ENCODE results near the gene GNPTAB.
"Not testable (repeated sequence)": the region's sequence is repeated elsewhere in the genome, so short reads cannot be mapped to it uniquely, and the experiment has no call there.

The GNPTAB gene

DNA sequence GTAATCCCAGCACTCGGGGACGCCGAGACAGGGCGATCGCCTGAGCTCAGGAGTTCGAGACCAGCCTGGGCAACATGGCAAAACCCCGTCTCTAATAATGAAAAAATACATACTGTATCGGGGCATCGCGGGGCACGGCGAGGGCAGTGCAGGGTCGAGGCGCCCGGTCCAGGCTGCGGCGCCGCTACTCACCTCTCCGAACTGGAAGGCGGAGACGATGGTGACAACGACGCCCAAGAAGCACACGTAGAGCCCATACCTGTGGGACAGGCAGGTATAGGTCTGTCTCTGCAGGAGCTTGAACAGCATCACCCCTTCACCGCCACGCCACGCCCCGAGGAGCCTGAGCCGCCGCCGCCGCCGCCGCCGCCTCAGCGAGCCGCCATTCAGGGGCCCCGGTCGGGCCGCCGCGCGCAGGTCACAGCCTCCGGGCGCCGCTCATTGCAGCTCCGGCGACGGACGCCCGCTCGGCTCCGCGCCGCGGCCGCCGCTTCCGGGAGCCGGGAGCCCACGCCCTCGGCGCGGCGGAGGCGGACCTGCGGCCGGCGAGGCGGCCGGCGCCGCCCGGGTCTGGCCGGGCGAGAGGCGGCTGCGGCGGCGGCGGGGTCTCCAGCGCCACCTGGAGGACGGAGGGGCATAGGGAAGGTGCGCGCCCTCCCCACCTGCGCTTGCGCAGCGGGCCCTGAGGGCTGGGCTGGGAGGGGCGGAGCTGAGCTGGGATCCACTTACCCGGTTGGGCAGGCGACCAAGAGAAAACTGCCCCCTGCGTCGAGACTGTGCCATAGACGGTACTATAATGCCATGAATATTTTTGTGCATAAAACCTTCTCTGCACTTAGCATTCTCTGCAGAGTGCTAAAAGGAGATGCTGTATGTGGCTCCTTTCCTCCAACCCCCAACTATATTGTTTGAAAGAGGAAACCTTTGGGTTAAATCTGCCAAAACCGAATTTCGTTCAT is at the start of gene GNPTAB:
Gene GNPTAB, minus strand, starts transcription at position 593 of the 959 bp plus-strand sequence. Its CDS starts 284 bp downstream, at position 309.
- DNase-seq: peak; percentile 70

DNA sequence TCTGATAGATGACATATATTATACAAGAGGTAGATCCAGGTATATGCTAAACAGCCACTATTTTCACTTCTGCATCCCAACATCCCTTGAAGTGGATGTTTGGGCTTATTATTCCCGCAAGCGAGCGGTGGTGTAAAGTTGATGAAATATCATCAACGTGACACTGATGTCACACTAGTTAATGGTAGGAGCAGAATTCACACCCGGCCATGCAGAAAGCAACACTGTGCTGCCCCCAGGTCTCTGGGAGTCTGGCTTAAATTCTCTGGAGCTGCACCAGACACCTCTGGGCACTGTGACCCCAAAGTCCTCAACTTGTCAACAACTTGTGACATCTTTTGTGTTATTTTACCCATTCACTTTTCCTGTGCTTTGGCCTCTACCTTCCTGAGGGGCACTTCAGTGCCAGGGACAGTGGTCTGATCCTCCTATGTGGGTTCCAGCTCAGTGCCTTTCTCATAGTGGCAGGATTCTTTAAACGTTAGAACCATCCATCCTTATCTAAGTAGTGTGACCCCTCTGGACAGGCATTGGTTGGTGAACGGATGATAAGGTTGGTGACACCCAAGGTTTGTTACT is 47.6 kb upstream of the GNPTAB start:
- DNase-seq: no peak

GRCh38 chr12:101877806-101878242 is 47.1 kb upstream of the GNPTAB start:
- DNase-seq: no peak

DNA sequence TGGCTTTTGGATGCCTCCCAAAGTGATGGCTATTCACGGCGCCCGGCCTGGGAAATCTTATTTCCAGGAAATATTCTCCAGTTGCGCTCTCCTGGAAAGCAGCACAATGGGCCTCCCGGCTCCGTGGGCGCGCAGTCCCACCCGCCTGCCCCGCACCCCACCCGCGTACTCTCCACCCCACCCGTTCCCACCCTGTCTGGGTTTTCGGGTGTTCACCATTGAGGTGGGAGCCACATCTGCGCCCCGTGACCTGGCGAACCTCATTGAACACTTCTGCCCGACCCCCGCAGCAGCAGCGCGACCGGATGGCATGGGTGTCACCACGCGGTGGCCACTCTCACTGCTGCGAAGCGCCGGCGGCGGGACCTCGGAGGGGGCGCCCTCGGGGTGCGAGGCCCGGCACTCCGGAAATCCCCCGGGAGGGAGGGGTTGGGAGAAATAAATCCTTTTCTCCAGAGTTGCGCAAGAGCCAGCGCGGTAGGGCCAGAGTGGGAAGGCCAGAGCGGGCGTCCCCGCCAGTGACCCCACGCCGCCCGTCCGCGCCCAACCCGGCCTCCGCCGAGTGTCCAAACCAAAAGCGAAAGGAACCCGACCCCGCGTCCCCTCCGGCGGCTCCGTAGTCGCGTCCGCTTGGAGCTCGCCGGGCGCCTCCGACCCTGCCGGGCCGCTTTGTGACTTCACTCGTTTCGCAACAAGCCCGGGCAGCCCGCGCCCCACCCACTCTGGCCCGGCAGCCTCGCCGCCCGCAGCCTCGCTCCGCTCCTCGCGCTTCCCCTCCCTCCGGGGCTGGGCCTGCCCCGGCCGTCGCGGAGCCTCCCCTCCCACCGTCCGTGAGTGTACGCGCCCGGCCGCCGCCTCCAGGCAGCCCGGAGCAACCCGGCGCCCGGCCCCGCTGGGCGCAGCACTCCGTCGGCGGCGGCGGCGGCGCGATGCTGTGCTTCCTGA is 46.4 kb upstream of the GNPTAB start, which contains the start of gene DRAM1:
Gene DRAM1, plus strand, starts transcription at position 720 of the 945 bp plus-strand sequence. Its CDS starts 210 bp downstream, at position 930.
- no peak for DNase-seq

DNA sequence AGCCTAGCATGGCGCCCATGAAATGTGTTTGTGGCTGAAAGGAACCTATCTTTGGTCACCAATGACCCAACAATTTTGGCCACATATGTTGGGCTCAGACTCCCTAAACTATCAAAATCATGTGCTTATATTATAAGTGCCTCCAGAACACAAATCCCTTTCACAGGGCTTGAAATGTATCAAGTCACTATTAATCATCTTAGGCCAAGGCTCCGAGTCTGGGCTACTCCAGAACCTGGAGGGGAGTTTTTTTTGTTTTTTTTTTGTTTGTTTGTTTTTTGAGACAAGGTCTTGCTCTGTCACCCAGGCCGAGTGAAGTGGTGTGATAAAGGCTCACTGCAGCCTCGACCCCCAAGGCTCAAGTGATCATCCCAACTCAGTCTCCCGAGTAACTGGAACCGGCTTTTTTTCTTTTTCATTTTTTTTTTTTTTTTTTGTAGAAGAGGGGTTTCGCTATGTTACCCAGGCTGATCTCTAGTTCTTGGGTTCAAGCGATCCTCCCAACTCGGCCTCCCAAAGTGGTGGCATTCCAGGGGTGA is 45.6 kb upstream of the GNPTAB start:
- no peak for DNase-seq

GRCh38 chr12:101875162-101875561 is 44.4 kb upstream of the GNPTAB start:
- DNase-seq: no peak

- no peak for DNase-seq
Observed at GRCh38 chr12:101870925-101871324, 40.2 kb upstream of the GNPTAB start.

- DNase-seq: not testable (repeated sequence)
Observed at GRCh38 chr12:101867619-101868018, 36.9 kb upstream of the GNPTAB start.

GRCh38 chr12:101866615-101867373 is 36.0 kb upstream of the GNPTAB start:
- no peak for DNase-seq

DNA sequence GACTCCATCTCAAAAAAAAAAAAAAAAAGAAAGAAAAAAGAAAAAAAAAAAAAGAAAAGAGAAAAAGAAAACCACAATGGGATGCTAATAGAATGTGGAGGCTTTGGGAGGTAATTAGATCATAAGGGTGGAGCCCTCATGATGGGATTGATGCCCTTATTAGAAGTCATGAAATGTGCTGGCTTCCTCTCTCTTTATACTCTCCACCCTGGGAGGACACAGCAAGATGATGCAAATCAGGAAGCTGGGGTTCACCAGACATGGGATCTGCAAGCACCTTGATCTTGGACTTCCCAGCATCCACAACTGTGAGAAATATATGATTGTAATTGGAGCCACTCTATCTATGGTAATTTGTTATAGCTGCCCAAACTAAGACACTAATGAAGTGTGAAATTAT is 33.2 kb upstream of the GNPTAB start:
- DNase-seq: no peak

DNA sequence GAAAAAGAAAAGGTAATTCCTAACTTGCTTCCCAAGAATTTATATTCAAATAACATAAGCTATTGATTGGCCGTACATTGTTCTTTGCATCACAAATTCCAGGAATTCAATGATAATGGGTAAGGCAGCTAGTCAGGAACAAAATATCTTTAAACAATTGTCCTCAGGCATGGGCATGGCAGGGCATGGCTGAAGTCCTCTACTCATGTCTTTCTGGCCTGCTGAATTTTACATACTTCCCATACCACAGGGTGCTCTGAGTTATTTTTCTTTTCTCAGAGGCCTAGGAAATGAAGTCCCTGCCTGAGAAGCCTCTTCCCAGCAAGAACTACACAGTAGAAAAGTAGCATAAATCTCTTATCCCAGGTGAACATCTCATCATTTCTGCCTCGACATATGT is 31.5 kb upstream of the GNPTAB start:
- DNase-seq: no peak

DNA sequence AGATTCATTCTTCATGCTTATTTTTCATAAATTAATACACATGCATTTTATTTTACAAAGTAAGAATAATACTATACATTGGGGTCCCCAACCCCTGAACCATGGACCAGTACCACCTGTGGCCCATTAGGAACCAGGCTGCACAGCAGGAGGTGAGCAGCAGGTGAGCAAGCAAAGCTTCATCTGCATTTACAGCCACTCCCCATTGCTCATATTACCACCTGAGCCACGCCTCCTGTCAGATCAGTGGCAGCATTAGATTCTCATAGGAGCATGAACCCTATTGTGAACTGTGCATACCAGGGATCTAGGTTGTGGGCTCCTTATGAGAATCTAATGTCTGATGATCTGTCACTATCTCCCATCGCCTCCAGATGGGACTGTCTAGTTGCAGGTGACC is 30.9 kb upstream of the GNPTAB start:
- DNase-seq: not testable (repeated sequence)

DNA sequence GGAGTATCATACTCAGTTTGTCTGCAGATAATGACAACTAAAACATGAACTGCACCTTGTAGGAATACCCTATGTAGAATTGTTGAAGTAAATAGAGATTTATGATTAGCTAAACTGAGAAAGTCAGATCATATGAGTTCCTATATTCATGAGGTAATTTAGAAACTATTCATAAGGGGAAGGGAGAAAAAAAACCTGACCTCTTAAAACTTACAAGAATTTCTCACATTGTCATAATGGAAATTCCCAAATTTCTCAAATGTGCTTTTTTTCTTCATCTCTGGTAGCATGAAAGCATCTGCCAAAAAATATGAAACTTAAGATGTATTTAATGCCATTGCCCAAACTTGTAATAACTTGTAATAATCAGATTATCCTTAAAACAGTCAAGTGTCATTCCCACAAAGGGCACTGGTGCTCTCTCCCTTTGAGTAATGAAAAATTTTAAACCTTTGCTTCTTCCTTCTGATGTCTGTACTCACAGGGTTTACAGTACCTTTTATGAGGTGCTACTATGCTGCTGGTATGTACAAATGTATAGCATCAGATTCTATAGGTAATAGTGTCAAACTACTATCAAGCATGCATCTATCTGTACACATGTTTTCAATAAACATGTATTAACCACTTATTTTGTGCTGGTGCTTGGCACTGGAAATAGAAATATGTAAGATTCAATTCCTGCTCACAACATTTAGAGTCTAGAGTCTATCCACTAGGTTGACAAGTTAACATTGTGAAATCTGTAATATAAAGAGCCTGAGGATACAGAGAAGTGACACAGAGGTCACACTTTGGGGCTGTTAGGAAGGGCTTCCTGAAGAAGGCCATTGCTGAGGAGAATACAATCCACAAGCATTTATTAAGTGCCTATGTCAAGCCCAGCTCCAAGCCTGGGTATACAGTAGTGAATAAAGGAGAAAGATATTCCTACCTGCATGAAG is 29.2 kb upstream of the GNPTAB start:
- no peak for DNase-seq

- no peak for DNase-seq
Observed at GRCh38 chr12:101858361-101858760, 27.6 kb upstream of the GNPTAB start.

DNA sequence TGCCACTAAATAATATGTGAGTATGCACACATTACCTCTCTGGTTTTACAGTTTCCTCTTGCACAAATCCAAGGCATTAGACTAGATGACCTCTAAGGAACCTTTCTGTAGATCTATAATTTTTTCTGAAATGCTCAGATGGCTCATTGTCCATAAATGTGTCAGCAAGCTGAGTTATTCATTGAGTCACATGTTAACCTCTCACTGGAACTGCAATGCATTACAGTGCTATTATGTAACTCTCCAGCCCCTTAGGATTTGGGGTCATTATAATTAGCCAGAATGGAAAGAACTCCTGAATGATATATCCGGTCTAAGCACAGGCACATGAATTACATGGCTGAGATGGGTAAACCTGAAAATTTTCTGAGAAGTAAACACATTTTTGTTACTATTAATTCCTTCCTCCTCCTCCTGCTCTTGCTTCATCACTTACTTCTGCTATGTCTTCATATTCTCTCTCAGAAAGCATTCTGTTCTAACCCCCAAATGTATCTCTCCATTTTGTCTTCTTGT is 26.3 kb upstream of the GNPTAB start:
- no peak for DNase-seq

DNA sequence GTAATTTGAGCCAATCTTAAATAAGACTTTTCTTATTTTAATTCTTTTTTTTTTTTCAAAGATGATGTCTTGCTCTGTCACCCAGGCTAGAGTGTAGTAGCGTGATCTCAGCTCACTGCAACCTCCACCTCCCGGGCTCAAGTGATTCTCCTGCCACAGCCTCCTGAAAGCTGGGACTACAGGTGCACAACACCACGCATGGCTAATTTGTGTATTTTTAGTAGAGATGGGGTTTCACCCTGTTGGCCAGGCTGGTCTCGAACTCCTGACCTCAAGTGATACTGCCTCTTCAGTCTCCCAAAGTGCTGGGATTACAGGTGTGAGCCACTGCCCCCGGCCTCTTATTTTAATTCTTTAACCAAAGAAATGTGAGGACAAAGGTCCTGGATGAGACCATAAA is 25.9 kb upstream of the GNPTAB start:
- not testable (repeated sequence) for DNase-seq

DNA sequence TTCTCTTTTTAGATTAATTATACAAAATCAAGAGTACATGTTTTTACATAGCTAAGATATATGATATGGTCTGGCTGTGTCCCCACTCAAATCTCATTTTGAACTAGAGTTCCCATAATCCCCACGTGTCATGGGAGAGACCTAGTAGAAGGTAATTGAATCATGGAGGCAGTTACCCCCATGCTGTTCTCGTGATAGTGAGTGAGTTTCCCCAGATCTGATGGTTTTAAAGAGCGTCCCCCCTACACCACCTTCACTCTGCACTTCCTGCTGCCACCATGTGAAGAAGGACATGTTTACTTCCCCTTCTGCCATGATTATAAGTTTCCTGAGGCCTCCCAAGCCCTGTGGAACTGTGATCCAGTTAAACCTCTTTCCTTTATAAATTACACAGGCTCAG is 25.2 kb upstream of the GNPTAB start:
- no peak for DNase-seq

- no peak for DNase-seq
Observed at GRCh38 chr12:101855364-101855884, 24.7 kb upstream of the GNPTAB start.

GRCh38 chr12:101854747-101855146 is 24.0 kb upstream of the GNPTAB start:
- DNase-seq: no peak

DNA sequence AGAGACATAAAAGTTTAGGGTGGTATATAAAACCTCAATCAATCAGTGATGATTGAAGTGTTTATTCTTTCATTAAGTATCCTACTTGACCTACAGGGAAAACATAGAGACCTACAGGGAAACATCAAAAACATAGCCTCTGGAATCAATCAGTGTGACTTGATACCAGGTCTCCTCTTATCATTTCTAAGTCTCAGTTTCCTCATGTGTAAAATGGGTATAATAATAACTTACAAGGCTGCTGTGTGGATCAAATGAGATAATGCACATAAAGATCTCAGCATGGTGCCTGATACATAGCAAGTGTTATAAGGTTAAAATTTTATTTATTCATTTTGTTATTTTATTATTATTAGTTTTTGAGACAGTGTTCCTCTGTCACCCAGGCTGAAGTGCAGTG is 22.2 kb upstream of the GNPTAB start:
- no peak for DNase-seq
